ENCODE data around the gene SNRPA. TPM values are rescaled to one million over a fixed set of nuclear protein-coding genes. Genes with fewer than 3 reads are reported as not detected.

The SNRPA gene
- polyA plus RNA-seq, 1 donor (not counting 4 experiments of a cell fraction or from before 2014, with no cell fraction given): 93.4 TPM

DNA sequence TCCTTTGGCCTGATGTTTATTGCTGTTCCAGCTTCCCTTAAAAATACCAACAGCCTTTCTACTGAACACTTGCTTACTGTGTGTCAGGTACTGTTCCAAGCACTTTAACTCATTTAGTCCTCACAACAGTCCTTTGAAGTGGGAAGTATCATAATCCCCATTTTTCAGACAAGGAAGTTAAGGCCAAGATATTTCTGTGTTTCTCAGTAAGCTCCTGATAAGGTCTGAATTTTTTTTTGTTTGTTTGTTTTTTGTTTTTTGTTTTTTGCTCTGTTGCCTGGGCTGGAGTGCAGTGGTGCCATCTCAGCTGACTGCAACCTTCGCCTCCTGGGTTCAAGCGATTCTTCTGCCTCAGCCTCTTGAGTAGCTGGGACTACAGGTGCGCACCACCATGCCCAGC is 7.5 kb downstream of the SNRPA start:
- DNase-seq (ENCODE audit: low read depth, low spot score) (no peak), FAIRE-seq (no peak)
- no peak overlapping the region for H3K9ac ChIP-seq (ENCODE audit: control insufficient read depth, extremely low read depth, insufficient read depth, low read length)
- H3K9me1 ChIP-seq (ENCODE audit: control insufficient read depth, extremely low read depth, insufficient read depth, low read length): peaks cover 9% of the 10 kb centered on the region
- H3K9me3 ChIP-seq (ENCODE audit: control insufficient read depth, low read depth, low read length): no peaks in the 10 kb centered on the region
- peaks cover 27% of the 10 kb centered on the region for H3K4me1 ChIP-seq (ENCODE audit: control insufficient read depth, extremely low read depth, insufficient read depth, low read length)
- H4K20me1 ChIP-seq (ENCODE audit: control insufficient read depth, extremely low read depth, insufficient read depth, low read length): peaks cover 22% of the 10 kb centered on the region
- H2AFZ ChIP-seq (ENCODE audit: control insufficient read depth, low read length): no peak overlapping the region
- H3K79me2 ChIP-seq (ENCODE audit: control insufficient read depth, insufficient read depth, low read length): peaks cover 70% of the 10 kb centered on the region
- no peak overlapping the region for H3K4me2 ChIP-seq (ENCODE audit: control insufficient read depth, extremely low read depth, insufficient read depth, low read depth, low read length)
- H3K27me3 ChIP-seq (ENCODE audit: control insufficient read depth, extremely low read depth, insufficient read depth, low read length): no peaks in the 10 kb centered on the region
- dilution Hi-C loops (cut with MboI; ENCODE audit: extremely low pct_ligation_motif_present, low sequenced_read_pairs): no loop called here
- H3K27ac ChIP-seq (ENCODE audit: control insufficient read depth, insufficient read depth, low read length): no peak overlapping the region
- no peak for TF ChIP-seq EZH2 (IDR thresholded peaks at IDR 0.05; ENCODE audit: low read length)
- TF ChIP-seq, protein P1, sequence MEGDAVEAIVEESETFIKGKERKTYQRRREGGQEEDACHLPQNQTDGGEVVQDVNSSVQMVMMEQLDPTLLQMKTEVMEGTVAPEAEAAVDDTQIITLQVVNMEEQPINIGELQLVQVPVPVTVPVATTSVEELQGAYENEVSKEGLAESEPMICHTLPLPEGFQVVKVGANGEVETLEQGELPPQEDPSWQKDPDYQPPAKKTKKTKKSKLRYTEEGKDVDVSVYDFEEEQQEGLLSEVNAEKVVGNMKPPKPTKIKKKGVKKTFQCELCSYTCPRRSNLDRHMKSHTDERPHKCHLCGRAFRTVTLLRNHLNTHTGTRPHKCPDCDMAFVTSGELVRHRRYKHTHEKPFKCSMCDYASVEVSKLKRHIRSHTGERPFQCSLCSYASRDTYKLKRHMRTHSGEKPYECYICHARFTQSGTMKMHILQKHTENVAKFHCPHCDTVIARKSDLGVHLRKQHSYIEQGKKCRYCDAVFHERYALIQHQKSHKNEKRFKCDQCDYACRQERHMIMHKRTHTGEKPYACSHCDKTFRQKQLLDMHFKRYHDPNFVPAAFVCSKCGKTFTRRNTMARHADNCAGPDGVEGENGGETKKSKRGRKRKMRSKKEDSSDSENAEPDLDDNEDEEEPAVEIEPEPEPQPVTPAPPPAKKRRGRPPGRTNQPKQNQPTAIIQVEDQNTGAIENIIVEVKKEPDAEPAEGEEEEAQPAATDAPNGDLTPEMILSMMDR (optimal IDR thresholded peaks at IDR 0.05 in 1 of 3, IDR thresholded peaks at IDR 0.05 in 1 of 3, conservative IDR thresholded peaks at IDR 0.05 in 1 of 3; ENCODE audit: extremely low read depth in 1 of 3, insufficient read depth in 2 of 3, low read length in 3 of 3): no peak
- H3K36me3 ChIP-seq (ENCODE audit: control insufficient read depth in 2 of 2, extremely low read depth in 1 of 2, insufficient read depth in 2 of 2, low read length in 2 of 2): peaks cover 49 to 71% of the 10 kb centered on the region in 2 experiments
- H3K4me3 ChIP-seq (ENCODE audit: control insufficient read depth in 2 of 3, extremely low read depth in 1 of 3, insufficient read depth in 2 of 3, low read depth in 1 of 3, low read length in 3 of 3): no peak overlapping the region

DNA sequence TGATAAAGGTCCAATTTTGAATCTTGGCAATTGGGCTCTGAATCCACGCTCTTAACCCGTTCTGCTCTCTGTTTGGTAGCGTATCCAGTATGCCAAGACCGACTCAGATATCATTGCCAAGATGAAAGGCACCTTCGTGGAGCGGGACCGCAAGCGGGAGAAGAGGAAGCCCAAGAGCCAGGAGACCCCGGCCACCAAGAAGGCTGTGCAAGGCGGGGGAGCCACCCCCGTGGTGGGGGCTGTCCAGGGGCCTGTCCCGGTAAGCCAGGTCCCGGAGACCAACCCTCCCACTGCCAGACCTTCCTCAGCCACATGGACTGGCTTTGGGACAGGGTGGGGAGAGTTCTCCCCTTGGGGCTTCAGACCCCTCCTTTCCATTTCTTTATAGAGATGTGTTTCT is 8.3 kb downstream of the SNRPA start:
- Histone ChIP-seq H2AFZ (ENCODE audit: control insufficient read depth, low read length) (no peak overlapping the region), H3K4me2 (ENCODE audit: control insufficient read depth, extremely low read depth, insufficient read depth, low read depth, low read length) (no peak overlapping the region), H3K9me1 (ENCODE audit: control insufficient read depth, extremely low read depth, insufficient read depth, low read length) (peaks cover 9% of the 10 kb centered on the region), H4K20me1 (ENCODE audit: control insufficient read depth, extremely low read depth, insufficient read depth, low read length) (peaks cover 22% of the 10 kb centered on the region), H3K27ac (ENCODE audit: control insufficient read depth, insufficient read depth, low read length) (no peak overlapping the region), H3K4me1 (ENCODE audit: control insufficient read depth, extremely low read depth, insufficient read depth, low read length) (peaks cover 24% of the 10 kb centered on the region), H3K27me3 (ENCODE audit: control insufficient read depth, extremely low read depth, insufficient read depth, low read length) (no peaks in the 10 kb centered on the region), H3K9me3 (ENCODE audit: control insufficient read depth, low read depth, low read length) (no peaks in the 10 kb centered on the region), H3K9ac (ENCODE audit: control insufficient read depth, extremely low read depth, insufficient read depth, low read length) (no peak overlapping the region), H3K36me3 (ENCODE audit: control insufficient read depth in 2 of 2, extremely low read depth in 1 of 2, insufficient read depth in 2 of 2, low read length in 2 of 2) (peaks cover 57 to 78% of the 10 kb centered on the region in 2 experiments), H3K79me2 (ENCODE audit: control insufficient read depth, insufficient read depth, low read length) (peaks cover 62% of the 10 kb centered on the region), H3K4me3 (ENCODE audit: control insufficient read depth in 2 of 3, extremely low read depth in 1 of 3, insufficient read depth in 2 of 3, low read depth in 1 of 3, low read length in 3 of 3) (no peak overlapping the region)
- DNase-seq (ENCODE audit: low read depth, low spot score) (no peak), FAIRE-seq (no peak)
- no peak for TF ChIP-seq EZH2 (IDR thresholded peaks at IDR 0.05; ENCODE audit: low read length)
- TF ChIP-seq, protein P1 (optimal IDR thresholded peaks at IDR 0.05 in 1 of 3, IDR thresholded peaks at IDR 0.05 in 1 of 3, conservative IDR thresholded peaks at IDR 0.05 in 1 of 3; ENCODE audit: extremely low read depth in 1 of 3, insufficient read depth in 2 of 3, low read length in 3 of 3): no peak
- dilution Hi-C loops (cut with MboI; ENCODE audit: extremely low pct_ligation_motif_present, low sequenced_read_pairs): no loop called here

All from keratinocyte (primary cell).